ENCODE data around the gene FAAP24.
"Not testable (repeated sequence)": the region's sequence is repeated elsewhere in the genome, so short reads cannot be mapped to it uniquely, and the experiment has no call there.

The FAAP24 gene

DNA sequence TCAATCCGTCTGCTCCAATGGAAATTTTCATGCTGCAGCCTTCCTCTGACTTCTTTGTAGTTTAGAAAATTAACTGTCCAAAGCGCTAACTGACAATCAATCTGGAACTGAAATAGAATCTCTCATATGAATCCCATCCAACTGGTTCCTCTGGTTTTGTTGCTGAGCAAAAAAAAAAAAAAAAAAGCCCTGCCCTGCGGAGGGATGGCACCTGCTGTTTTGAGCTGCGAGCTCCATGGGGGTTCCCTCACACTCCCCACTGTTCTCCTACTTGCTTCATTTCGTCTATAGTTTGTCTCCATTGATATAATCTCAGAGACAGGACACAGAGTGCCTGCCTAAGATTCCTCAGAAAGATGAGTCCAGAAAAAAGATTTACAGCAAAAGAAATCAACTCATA lies 33.4 kb downstream of the FAAP24 start:
- peak overlapping the region; percentile 80 for H3K27ac ChIP-seq
- TF ChIP-seq CTCF (conservative IDR thresholded peaks at IDR 0.05): no peak

DNA sequence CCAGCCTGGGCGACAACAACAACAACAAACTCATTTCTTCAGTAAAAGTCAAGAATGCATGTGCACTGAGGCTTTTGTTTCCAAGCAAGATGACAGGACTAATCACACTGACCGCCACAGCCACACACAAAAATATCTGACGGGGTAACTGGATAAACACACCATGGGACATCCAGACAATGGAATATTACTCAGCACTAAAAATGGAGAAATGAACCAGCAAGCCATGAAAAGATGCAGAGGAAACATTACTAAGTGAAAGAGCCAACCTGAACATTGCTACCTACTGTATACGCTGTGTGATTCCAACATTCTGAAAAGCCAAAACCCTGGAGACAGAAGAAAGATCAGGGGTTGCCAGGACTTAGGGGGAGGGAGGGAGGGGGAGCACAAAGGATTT lies 36.7 kb downstream of the FAAP24 start:
- TF ChIP-seq CTCF (conservative IDR thresholded peaks at IDR 0.05): no peak
- no peak overlapping the region for H3K27ac ChIP-seq

DNA sequence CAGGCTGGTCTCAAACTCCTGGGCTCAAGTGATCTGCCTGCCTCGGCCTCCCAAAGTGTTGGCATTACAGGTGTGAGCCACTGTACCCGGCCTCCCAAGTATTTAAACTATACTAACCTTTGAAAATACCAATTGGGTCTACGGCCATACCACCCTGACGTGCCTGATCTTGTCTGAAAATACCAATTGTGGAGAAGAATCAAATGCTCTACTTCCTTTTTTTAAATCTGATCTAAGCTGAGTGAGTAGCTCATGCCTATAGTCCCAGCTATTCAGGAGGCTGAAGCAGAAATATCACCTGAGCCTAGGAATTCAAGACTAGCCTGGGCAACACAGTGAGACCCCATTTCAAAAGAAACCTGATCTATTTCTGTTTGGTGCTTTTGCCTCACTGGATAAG lies 38.8 kb downstream of the FAAP24 start:
- H3K27ac ChIP-seq: not testable (repeated sequence)

DNA sequence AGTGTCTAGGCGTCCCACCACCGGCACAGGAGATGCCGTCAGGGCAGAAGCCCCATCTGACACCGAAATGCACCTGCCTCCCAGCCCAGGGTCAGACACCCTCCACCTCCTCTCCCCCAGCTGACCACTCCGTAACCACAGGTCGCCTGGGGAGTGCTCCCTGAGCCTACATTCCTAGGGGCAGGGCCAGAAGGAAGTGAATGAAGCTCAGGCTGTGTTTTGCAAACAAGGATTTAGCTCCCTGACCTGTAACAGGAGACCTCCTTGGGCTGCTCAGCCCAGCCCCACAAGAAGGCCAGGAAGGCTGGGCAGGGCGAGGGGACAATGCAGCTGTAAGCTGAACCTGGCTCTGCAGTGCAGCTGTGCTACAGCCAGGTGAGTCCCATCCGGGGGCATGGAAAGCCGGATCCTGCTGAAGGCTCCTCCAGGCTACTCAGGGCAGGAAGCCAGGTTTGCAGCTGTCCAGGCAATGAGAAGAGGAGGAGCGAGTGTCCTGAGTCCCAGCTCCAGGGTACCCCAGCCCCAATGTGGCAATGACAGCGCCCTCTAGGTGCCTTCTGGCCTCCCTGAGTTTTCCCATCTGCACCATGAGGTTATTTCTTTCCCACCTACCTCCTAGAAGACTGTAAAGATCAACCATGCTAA lies 50.6 kb downstream of the FAAP24 start:
- peak overlapping the region; percentile 96 for H3K27ac ChIP-seq

DNA sequence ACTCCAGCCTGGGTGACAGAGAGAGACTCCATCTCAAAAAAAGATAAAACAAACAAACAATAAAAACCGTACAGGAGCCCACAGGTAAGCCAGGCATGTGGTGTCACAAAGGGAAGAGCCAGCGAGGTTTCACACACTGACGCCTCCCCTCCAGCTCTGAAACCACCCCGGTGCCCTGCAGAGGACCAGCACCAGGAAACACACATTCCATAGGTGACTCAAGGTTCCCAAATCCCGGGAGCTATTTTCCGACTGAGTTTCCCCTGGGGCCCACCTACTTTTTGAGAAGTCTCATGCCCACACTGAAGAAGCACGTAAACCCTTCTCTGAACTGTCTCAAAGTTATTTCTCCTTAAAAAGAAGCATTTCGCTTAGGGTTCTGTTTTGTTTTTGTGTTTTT lies 52.4 kb downstream of the FAAP24 start:
- peak overlapping the region; percentile 96 for H3K27ac ChIP-seq
- no peak for TF ChIP-seq CTCF (conservative IDR thresholded peaks at IDR 0.05)

More for the DNA sequence above, 50.6 kb downstream of the FAAP24 start:
- no peak; the same call in 1 of the 2 replicates for TF ChIP-seq CTCF (conservative IDR thresholded peaks at IDR 0.05)

- peak overlapping the region; percentile 96 for H3K27ac ChIP-seq
These were observed 53.6 kb downstream of the FAAP24 start for GRCh38 chr19:33025468-33026238.

- H3K27ac ChIP-seq: peak overlapping the region; percentile 96
These were observed 54.6 kb downstream of the FAAP24 start for GRCh38 chr19:33026602-33027001.
